IMR-90 (cell line): Measurements from ENCODE around the gene SAYSD1. TPM values are rescaled to one million over a fixed set of nuclear protein-coding genes. Genes with fewer than 3 reads are reported as not detected.

Experiments used
- ATAC-seq: fragments of 200-7000 bp; cut with Tn5 transposase; 2 replicates; pipeline ENCODE4 v1.9.1; 2020; ENCODE audit warnings: low read depth, mild to moderate bottlenecking, moderate library complexity
- BruUV-seq: library from RNA; stranded (reverse); fragments of 400-500 nt; replicated peaks from 2 replicates; lab custom pipeline; 2021; lab: Mats Ljungman, UMichigan
- CTCF ChIA-PET: fragments of 300-600 bp; formaldehyde crosslinking; extraction: SDS; loops from one replicate; lab custom pipeline; 2021; ENCODE audit warnings: antibody characterized with exemption; lab: Yijun Ruan, JAX
- POLR2A ChIA-PET: fragments of 300-600 bp; sonication (Branson Sonifier 250); formaldehyde crosslinking; loops from one replicate; lab custom pipeline; 2022; ENCODE audit warnings: antibody characterized with exemption; ENCODE audit not compliant: unreplicated experiment; lab: Charles Lee
- DNase-seq: peaks from one replicate; pipeline ENCODE4 v3.0.0; 2013
- H2AFZ ChIP-seq: replicated peaks from 2 replicates; pipeline ENCODE3; 2013; ENCODE audit warnings: low read length, mild to moderate bottlenecking; ENCODE audit not compliant: poor library complexity
- H2AK5ac ChIP-seq: 2 replicates; pipeline ENCODE4 v1.6.1; 2013; ENCODE audit warnings: low read depth, low read length, inconsistent platforms
- H2AK9ac ChIP-seq: replicated peaks from 2 replicates; pipeline ENCODE3; 2013; ENCODE audit warnings: mild to moderate bottlenecking, low read depth, low read length, moderate library complexity; ENCODE audit not compliant: poor library complexity
- H2BK120ac ChIP-seq: 2 replicates; pipeline ENCODE4 v1.6.1; 2013; ENCODE audit warnings: low read depth, low read length, inconsistent platforms
- H2BK15ac ChIP-seq: 3 replicates; pipeline ENCODE4 v1.6.1; 2013; ENCODE audit warnings: low read depth, low read length, inconsistent platforms
- H2BK20ac ChIP-seq: 2 replicates; pipeline ENCODE4 v1.6.1; 2013; ENCODE audit warnings: low read depth, mild to moderate bottlenecking, inconsistent platforms, low read length, moderate library complexity
- H2BK5ac ChIP-seq: 2 replicates; pipeline ENCODE4 v1.6.1; 2013; ENCODE audit warnings: mild to moderate bottlenecking, low read depth, low read length, inconsistent platforms; ENCODE audit not compliant: poor library complexity, severe bottlenecking
- H3K14ac ChIP-seq: replicated peaks from 2 replicates; pipeline ENCODE4 v1.6.1; 2013; ENCODE audit warnings: low read depth, low read length, inconsistent platforms
- H3K18ac ChIP-seq: 2 replicates; pipeline ENCODE4 v1.6.1; 2013; ENCODE audit warnings: low read depth, low read length, control low read depth
- H3K23ac ChIP-seq: 2 replicates; pipeline ENCODE4 v1.6.1; 2013; ENCODE audit warnings: low read depth, low read length, inconsistent platforms
- H3K27ac ChIP-seq: 2 replicates; pipeline ENCODE4 v1.5.1; 2013; ENCODE audit warnings: mild to moderate bottlenecking, control low read depth, low read length; ENCODE audit not compliant: insufficient read depth
- H3K27me3 ChIP-seq: 2 replicates; pipeline ENCODE4 v1.6.1; 2013; ENCODE audit warnings: low read length; ENCODE audit not compliant: control insufficient read depth, insufficient read depth
- H3K36me3 ChIP-seq: 2 replicates; pipeline ENCODE4 v1.6.1; 2013; ENCODE audit warnings: low read length, mixed read lengths; ENCODE audit not compliant: control insufficient read depth, insufficient read depth
- H3K4ac ChIP-seq: 2 replicates; pipeline ENCODE4 v1.6.1; 2013; ENCODE audit warnings: low read depth, low read length, inconsistent platforms
- H3K4me1 ChIP-seq: 2 replicates; pipeline ENCODE4 v1.6.1; 2013; ENCODE audit warnings: low read length, mixed read lengths; ENCODE audit not compliant: control insufficient read depth, insufficient read depth
- H3K4me2 ChIP-seq: 2 replicates; pipeline ENCODE4 v1.6.1; 2013; ENCODE audit warnings: low read depth, mild to moderate bottlenecking, control low read depth, low read length, moderate library complexity
- H3K4me3 ChIP-seq: 2 replicates; pipeline ENCODE4 v1.5.1; 2013; ENCODE audit warnings: low read depth, mild to moderate bottlenecking, control low read depth, low read length, moderate library complexity; ENCODE audit not compliant: insufficient read depth
- H3K56ac ChIP-seq: 2 replicates; pipeline ENCODE4 v1.6.1; 2013; ENCODE audit warnings: low read length, inconsistent platforms; ENCODE audit not compliant: insufficient read depth; ENCODE audit errors: extremely low read depth
- H3K79me1 ChIP-seq, 2 experiments: 2 replicates each; pipeline ENCODE4 v1.6.1; 2013; ENCODE audit warnings: low read length in 2 of 2, inconsistent platforms in 1 of 2, low read depth in 1 of 2
- H3K9ac ChIP-seq: 2 replicates; pipeline ENCODE4 v1.6.1; 2013; ENCODE audit warnings: low read depth, low read length, control low read depth
- H3K9me1 ChIP-seq: 2 replicates; pipeline ENCODE4 v1.6.1; 2013; ENCODE audit warnings: low read length, inconsistent platforms; ENCODE audit not compliant: insufficient read depth
- H3K9me3 ChIP-seq: 2 replicates; pipeline ENCODE4 v1.6.1; 2013; ENCODE audit warnings: low read length; ENCODE audit not compliant: control insufficient read depth, insufficient read depth
- H4K20me1 ChIP-seq: 2 replicates; pipeline ENCODE4 v1.6.1; 2013; ENCODE audit warnings: low read length, inconsistent platforms; ENCODE audit not compliant: insufficient read depth
- H4K5ac ChIP-seq: 2 replicates; pipeline ENCODE4 v1.6.1; 2013; ENCODE audit warnings: mild to moderate bottlenecking, low read depth, low read length, control low read depth
- H4K8ac ChIP-seq, 2 experiments: 2 replicates each; pipeline ENCODE4 v1.6.1; 2013; ENCODE audit warnings: low read depth in 2 of 2, low read length in 2 of 2, control low read depth in 1 of 2, inconsistent platforms in 1 of 2
- H4K91ac ChIP-seq: 2 replicates; pipeline ENCODE4 v1.6.1; 2013; ENCODE audit warnings: low read depth, low read length, inconsistent platforms; ENCODE audit not compliant: insufficient read depth
- BHLHE40 ChIP-seq: fragments of 150-350 bp; IDR thresholded peaks from 2 replicates; pipeline ENCODE4 v1.6.1; 2016; ENCODE audit warnings: mild to moderate bottlenecking, low read depth, low read length
- CEBPB ChIP-seq: IDR thresholded peaks from 2 replicates; pipeline ENCODE4 v1.6.1; 2012; ENCODE audit warnings: low read depth, low read length, improper control_type of control experiment
- CHD1 ChIP-seq: IDR thresholded peaks from 2 replicates; pipeline ENCODE4 v1.6.1; 2012; ENCODE audit warnings: low read depth, low read length, improper control_type of control experiment
- CTCF ChIP-seq: conservative IDR thresholded peaks from 2 replicates; pipeline ENCODE4 v1.5.1; 2012; ENCODE audit warnings: mild to moderate bottlenecking, low read depth, low read length, improper control_type of control experiment
- ELK1 ChIP-seq: fragments of 150-350 bp; IDR thresholded peaks from 2 replicates; pipeline ENCODE4 v1.6.1; 2016; ENCODE audit warnings: low read depth, mild to moderate bottlenecking, low read length, moderate library complexity, borderline replicate concordance
- FOS ChIP-seq: fragments of 150-350 bp; IDR thresholded peaks from 2 replicates; pipeline ENCODE4 v1.6.1; 2016; ENCODE audit warnings: low read depth, low read length
- NFE2L2 ChIP-seq: fragments of 150-350 bp; IDR thresholded peaks from 2 replicates; pipeline ENCODE4 v1.6.1; 2016; ENCODE audit warnings: low read depth, mild to moderate bottlenecking, low read length
- POLR2A ChIP-seq: IDR thresholded peaks from 2 replicates; pipeline ENCODE4 v1.6.1; 2012; ENCODE audit warnings: mild to moderate bottlenecking, low read depth, low read length
- RAD21 ChIP-seq: IDR thresholded peaks from 2 replicates; pipeline ENCODE4 v1.6.1; 2012; ENCODE audit warnings: low read length, improper control_type of control experiment
- RCOR1 ChIP-seq: IDR thresholded peaks from 2 replicates; pipeline ENCODE4 v1.6.1; 2012; ENCODE audit warnings: mild to moderate bottlenecking, low read length, improper control_type of control experiment; ENCODE audit not compliant: insufficient replicate concordance
- RFX5 ChIP-seq: IDR thresholded peaks from 2 replicates; pipeline ENCODE4 v1.8.0; 2012; ENCODE audit warnings: low read depth, mild to moderate bottlenecking, low read length, moderate library complexity
- SMC3 ChIP-seq: fragments of 150-350 bp; IDR thresholded peaks from 2 replicates; pipeline ENCODE4 v1.6.1; 2016; ENCODE audit warnings: low read depth, mild to moderate bottlenecking, antibody characterized with exemption, low read length, moderate library complexity
- USF2 ChIP-seq: fragments of 150-350 bp; IDR thresholded peaks from 2 replicates; pipeline ENCODE4 v1.6.1; 2017; ENCODE audit warnings: mild to moderate bottlenecking, antibody characterized with exemption, low read length, low read depth
- WGBS, 2 experiments: methylation state at CpG; one replicate each; pipeline versions ENCODE4 v1.1.5 to v1.1.7; 2013; ENCODE audit warnings: missing lambda C conversion rate in 2 of 2; ENCODE audit not compliant: insufficient read length in 1 of 2; ENCODE audit errors: extremely low coverage in 2 of 2; 5-methylcytosine and 5-hydroxymethylcytosine counted together
- dilution Hi-C: fragments of 300-500 bp; cut with HindIII; formaldehyde crosslinking; loops from one replicate; pipeline ENCODE4 v1.14.3; 2018; ENCODE audit warnings: low sequenced_read_pairs; ENCODE audit not compliant: unreplicated experiment
- in situ Hi-C: fragments of 300-500 bp; cut with MboI; formaldehyde crosslinking; loops from 3 replicates; pipeline ENCODE4 v1.14.3; 2019; ENCODE audit warnings: low sequenced_read_pairs, inconsistent platforms, mixed read lengths
- intact Hi-C: fragments of 100-400 bp; cut with micrococcal nuclease; formaldehyde crosslinking; loops from 2 replicates; pipeline ENCODE4 v1.10.0; 2022
- polyA plus RNA-seq, 3 experiments: library from polyadenylated mRNA; depleted of rRNA; stranded (reverse); fragments of >200 nt; gene quantifications; 2 replicates each; pipeline ENCODE4 v1.2.3, GENCODE V29; 2012; ENCODE audit warnings: low replicate concordance in 1 of 3
- total RNA-seq: library from RNA; depleted of rRNA; stranded (reverse); fragments of >200 nt; gene quantifications from 2 replicates; pipeline ENCODE4 v1.2.3, GENCODE V29; 2012

Gene SAYSD1
- total and polyA plus RNA-seq, 2 of the 4 experiments (the other 2 are of a cell fraction): 5.7 to 5.9 TPM

GRCh38 chr6:39153766-39154397, 38.9 kb upstream of the SAYSD1 start:
- Histone ChIP-seq H3K9ac (no peak overlapping the region), H3K4me3 (no peak overlapping the region), H3K79me1 (no peaks in the 10 kb centered on the region), H3K14ac (no peak overlapping the region), H4K91ac (no peak overlapping the region), H4K8ac (no peak overlapping the region), H2AK9ac (no peak overlapping the region), H3K56ac (no peak overlapping the region), H4K20me1 (no peaks in the 10 kb centered on the region), H2AFZ (no peak overlapping the region), H3K4me1 (no peaks in the 10 kb centered on the region), H3K4me2 (no peak overlapping the region), H2BK15ac (no peak overlapping the region), H4K5ac (no peak overlapping the region), H3K23ac (no peak overlapping the region), H3K9me3 (no peaks in the 10 kb centered on the region), H3K18ac (no peak overlapping the region), H2BK120ac (no peak overlapping the region), H3K27me3 (no peaks in the 10 kb centered on the region), H2BK5ac (no peak overlapping the region), H3K9me1 (no peaks in the 10 kb centered on the region), H3K36me3 (no peaks in the 10 kb centered on the region), H2BK20ac (no peak overlapping the region), H2AK5ac (no peak overlapping the region), H3K27ac (no peak overlapping the region), H3K4ac (no peak overlapping the region)
- in situ Hi-C loops: no loop called here
- ATAC-seq: no peak
- TF ChIP-seq CTCF: no peak
- no peak for TF ChIP-seq NFE2L2
- no peak for TF ChIP-seq FOS
- no peak for TF ChIP-seq RAD21
- TF ChIP-seq POLR2A: no peak
- no peak for TF ChIP-seq BHLHE40
- TF ChIP-seq CHD1: no peak
- no peak for TF ChIP-seq USF2
- no peak for TF ChIP-seq SMC3
- TF ChIP-seq RFX5: no peak
- TF ChIP-seq CEBPB: no peak
- no peak for TF ChIP-seq RCOR1
- no peak for TF ChIP-seq ELK1
- dilution Hi-C loops: no loop called here
- POLR2A ChIA-PET: no interaction called here
- CTCF ChIA-PET: no interaction called here
- WGBS, 2 experiments: no CpG with 5 or more reads among the region's 6 CpGs
- no TSS peak for BruUV-seq
- DNase-seq: no peak
- intact Hi-C loops: no loop called here
